HG02840 (cell line): ENCODE results near the gene ERG.

Experiments
- ATAC-seq: cut with Tn5 transposase; IDR thresholded peaks from one replicate; pipeline ENCODE4 v1.9.1; 2021; ENCODE audit warnings: mild to moderate bottlenecking, moderate library complexity, moderate number of reproducible peaks; ENCODE audit not compliant: unreplicated experiment, low FRiP score

ERG gene

DNA sequence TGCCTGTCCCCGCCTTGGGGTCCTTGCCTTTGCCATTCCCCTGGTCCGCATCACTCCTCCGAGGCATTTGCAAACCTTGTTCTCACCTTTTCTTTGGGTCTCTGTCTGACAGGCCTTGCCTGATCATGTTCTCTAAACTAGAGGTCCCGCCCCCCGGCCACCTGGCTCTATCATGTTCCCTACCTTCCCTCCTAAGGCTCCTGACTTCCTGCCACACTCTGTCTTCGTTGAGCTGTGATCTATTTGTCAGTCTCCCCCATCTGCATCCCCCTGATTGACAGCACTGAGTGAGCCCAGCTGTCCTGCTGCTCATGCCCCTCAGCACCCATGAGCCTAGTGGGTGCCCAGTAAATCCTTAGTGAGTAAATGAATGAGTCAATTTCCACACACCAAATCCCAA lies 22.8 kb downstream of the ERG start:
- no peak for ATAC-seq

DNA sequence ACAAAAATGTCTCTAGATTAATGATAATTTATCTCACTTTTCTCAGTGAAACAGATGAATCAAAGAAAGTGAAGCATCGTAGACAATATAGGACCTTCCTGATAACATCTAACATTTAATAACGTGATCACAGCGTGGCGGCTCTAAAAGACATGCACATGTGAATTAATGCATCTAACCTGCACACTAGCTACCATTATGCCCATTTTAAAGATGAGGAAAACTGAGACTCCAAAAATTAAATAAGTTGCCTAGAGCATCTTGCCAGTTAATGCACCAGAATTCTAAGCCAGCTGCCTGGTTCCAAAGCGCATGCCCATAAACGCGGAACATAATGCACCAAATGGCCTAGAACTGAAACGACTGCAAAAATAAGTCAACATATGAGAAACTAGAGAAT lies 23.5 kb downstream of the ERG start:
- ATAC-seq: no peak

DNA sequence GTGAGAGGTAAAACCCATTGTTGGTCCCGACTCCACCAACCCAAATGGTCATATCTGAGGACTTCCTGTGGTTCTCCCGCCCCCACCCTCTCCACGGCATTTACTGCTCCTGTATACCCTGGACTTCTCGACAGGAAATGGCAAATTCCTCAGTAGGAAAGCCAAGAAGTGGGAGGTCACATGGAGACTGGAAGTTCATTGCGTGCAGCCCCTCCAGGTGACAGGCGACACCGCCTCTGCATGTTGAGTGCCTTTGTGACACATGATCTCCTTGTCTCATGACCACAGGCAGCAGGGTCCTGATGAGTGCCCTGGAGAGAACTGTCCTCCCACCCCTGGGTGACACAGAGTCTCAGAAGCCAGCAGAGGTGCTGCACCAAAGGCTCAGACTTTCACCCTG lies 24.2 kb downstream of the ERG start:
- no peak for ATAC-seq

DNA sequence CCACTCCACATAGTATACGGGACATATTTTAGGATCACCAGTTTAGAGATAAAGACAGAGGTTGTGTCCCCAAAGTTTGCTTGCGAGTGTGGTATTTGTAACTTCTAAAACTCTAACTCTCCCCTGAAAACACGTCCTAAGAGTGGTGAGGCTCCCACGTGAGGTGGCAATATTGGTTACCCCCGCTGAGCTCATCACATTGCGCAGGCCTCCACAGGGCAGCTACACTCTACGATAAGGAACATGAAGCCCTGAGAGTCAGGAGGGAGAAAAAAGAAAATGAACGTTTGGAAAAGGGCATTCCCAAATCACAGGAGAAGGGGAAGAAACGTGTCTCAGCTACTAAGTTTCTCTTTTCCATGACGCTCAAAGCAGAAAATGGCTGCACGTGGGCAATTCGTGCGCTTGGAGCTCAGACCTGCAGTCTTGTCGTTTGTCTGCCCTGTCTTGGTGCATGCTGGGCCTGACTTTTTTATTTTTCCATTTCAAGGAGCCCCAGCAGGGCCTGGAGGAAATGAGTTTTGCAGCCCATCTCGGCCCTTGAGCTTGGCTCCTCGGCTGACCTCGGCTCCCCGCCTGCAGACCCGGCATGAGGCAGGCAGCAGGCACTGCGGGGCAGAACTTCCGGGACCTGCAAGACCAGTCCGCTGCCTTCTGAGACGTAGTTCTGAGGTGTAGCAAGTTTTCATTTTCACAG lies 25.7 kb downstream of the ERG start:
- no peak for ATAC-seq

DNA sequence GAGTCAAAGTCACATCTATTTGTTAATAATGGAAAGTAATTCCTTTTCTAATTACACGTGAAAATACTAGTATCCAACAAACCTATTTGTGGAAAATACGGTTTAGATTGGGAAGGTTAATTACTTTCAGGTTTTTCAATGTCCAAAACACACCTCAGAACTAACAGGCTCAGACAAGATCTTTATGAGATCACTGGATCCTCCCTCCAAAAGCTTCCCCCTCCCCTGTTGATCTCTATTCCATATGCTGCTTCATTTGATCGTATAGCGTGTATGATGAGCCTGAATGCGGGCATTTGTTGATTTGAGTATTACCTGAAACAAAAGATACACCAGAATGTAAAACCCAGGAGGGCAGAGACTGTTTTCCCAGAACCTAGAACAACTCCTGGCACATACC lies 26.5 kb downstream of the ERG start:
- ATAC-seq: no peak

DNA sequence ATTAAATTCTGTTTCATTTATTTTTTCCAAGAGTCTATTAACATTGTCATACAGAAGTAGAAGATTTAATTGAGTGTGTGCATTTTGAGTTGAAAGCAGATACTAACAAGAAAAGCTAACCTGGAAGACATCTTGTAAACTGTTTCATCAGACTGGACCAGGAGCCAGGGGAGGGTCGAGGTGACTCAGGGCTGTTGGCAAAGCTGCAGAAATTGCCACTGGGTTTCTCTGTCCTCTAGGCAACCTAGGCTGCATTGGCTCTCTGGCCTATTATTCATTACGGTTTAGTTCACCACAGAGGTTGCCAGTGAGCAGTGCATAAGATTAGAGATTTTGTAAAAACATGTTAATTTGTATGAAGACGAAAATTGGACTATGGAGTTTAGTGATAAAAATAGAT lies 27.5 kb downstream of the ERG start:
- no peak for ATAC-seq

DNA sequence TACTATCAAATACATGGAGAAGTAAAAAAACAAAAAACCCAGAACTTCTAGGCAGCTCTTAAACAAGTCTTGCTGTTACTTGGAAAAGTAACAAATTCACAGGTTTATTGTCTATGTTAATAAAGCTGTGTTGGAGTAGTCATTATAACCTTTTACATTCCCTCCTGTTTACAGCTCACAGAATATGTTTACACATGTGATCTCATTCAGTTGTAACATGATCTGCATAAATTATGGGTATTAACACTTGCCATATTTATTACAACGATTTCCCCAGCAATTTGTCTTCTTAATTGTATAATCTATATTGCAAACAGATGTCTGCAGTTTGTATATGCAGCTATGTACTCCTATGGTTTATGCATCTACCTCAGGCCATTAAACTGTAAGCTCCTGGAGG lies 28.6 kb downstream of the ERG start:
- ATAC-seq: no peak

DNA sequence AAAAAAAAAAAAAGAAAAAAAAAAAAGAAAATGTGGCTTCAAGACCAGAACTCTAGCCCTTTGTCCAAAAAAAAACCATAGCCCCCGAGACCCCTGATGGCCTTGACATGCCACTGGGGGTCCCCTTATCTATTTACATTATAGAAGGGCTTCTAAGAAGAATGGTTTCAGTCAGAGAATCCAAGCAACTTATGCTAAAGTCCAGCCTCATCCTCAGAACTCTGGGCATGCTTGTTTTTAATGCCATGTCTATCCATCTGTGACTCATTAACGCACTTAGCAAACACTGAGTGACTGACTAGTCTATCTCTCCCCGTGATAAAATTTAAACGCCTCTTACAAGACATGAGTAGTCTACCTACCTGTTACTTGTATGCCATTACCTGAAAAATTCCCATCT lies 29.3 kb downstream of the ERG start:
- ATAC-seq: no peak

DNA sequence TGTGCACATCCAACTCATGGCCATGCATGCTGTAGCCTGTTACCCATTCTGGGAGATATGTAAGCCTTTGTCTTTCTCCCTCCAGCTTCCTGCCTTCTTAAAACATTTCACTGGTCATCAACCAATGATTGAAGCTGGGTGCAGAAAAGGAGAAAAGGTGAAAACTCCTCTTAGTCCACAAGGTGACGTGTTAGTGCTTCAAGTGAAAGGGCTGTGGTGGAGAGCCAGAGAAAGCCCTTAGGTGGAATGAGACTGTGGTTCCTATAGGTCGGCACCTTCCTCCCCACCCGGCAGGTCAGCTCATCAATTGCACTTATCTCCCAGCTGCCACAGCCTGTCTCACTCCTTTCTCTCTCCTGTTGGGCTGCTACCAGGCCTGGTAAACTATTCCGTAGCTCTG lies 30.4 kb downstream of the ERG start:
- ATAC-seq: no peak

DNA sequence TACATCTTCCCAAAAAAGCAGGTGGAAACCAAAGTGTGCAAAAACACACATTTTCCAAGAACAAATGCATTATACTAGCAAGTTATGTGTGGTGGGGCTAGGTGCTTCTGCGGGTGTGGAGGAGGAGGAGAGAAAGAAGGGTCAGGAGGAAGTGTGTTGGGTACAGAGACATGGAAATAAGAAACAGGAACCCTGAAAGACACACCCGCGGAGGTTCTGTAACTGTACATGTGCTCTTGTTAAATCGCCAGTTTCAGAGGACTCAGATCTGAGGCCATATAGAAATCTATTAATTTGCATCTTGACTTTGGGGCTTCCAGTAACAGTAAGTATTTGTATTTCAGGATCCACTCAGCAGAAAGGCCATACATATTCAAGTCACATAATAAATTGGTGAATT lies 30.9 kb downstream of the ERG start:
- ATAC-seq: no peak

DNA sequence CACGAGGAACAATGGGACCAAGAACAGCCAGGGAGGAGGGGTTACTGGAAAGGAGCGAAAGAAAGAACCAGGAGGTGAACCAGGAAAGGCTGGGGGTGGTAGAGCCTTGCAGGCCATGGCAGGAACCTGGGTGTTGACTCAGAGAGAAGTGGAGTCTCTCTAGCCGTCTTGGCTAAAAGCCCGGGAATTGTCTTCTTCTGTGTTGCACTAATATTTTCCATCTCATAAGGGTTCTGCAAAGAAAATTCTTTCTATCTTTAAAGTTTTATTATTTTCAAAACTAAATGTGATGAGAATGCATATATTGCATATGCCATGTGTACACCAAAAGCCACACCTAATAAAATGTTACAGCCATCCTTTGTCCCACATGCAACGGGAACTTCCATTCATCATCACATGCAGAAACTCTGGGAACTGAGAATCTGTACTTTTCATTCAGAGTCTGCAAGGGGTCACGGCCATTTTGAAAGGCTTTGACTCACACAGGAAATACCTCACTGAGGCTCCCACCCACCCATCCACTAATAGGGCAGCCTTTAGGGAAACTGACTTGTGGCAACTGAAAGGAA lies 38.0 kb downstream of the ERG start:
- no peak for ATAC-seq

DNA sequence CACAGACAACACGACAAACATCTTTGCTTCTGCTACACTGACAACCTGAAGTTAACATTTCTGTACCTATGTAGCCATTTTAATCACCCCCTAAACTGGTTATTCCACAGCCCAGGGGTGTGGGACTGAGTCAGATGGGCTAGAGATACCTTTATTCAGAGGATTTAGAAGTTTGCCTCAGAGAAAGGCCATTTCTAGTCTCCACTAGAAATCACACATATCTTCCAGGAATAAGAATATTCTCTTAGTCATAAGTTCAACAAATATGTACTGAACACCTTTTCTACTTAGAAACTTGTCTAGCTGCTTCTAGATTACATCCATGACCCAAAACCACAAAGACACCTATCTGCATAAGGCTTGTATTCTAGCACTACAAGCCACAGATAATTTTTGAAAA lies 38.8 kb downstream of the ERG start:
- ATAC-seq: no peak

DNA sequence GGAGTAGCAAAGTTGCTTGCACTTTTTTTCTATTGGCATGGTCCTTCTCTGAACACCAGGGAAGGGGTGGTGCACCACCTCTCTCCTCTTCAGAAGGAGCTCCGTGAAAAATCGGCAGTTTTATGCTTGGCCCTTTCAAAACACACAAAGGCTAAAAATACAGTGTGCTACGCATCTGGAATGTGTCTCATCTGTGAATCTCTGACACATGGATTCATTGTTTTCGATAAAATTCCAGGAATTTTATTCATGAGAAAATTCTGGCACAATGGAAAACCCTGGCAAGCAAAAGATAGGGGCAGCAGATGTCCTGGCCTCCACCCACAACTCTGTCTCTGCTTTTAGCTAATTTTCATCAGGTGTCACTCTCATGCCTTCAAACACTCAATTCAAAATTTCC lies 42.9 kb downstream of the ERG start:
- ATAC-seq: no peak

DNA sequence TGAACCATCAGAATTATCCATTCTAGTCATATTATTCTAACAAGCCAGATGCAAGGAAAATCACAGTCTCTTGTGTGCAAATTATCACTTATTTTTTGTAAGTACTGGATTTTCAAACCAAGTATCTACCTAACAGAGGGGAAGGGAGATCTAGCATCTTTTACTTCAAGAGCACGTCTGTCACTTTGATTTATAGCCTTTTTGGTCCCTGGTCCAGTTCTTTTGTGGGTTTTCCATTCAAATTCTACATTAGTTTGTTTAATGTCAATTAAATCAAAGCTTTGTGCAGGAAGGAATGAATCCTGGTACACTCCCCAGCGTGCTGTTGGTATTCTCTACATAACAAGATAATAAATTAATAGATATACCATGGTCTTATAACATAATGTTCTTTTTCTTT lies 43.6 kb downstream of the ERG start:
- ATAC-seq: no peak

DNA sequence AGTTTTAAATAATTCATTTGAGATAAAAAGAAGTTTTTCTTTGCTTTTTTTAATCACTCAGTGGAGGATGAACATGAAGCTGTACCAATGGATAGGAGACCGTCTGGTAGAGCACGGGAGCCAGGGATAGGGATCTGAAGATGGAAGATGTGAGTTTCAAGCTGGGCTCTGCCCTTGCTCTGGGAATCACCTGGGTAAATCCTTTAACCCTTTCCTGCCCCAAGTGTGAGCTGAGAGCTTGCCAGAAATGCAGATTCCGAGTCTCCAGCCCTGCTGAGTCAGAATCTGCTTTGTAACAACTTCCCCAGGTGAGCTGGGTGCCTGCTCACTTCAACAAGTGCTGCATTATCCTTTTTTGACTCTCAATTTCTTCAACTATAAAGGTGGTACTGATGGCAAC lies 44.1 kb downstream of the ERG start:
- ATAC-seq: no peak

DNA sequence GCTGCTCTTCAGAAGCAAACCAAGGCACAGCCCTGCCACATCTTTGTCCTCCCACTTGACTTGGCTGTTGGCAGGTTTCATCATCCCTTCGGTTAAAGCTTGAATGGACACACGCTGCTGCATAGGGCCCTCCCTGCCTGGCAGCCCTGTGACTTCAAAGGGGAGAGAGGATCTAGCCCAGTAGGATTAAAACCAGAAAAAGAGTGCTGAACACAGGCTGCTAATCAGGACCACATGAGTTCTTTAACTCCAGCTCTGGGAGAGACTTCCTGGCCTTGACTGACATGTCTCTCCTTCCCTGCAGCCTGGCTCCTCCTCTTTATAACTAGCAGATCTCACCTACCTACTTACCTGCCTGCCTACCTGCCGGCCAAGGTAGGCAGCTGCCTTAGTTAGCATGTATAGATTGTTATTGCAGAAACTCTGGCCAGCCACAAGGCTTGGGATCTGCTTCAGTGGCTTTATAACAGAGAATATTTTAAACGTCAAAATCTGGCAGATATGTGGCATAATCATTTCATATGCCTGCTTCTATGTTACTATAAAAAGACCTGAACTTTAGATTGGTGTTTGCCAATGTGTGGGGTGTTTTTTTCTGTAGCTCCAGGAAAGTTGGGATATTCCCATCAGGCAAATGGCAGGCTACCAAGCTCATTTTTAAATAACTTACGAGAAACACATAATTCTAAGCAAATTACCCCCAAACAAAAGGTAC lies 49.4 kb downstream of the ERG start:
- ATAC-seq: no peak

DNA sequence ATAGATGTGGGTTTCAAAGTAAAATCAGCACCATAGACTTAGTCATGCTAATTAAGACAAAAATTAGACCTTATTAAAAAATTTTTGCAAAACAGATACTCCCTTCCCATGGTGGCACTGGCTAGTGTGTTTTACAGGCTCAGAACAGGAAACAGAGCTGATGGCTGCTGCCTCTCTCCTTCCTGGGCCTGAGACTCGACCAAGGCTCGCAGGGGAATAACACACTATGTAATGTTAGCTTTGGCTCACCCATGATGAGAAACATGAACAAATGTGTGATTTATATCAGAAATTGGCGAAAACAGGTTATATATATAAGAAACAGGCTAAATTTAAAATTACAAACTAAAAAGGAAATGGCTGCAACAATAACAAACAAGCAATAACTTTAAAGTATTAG lies 50.7 kb downstream of the ERG start:
- no peak for ATAC-seq

DNA sequence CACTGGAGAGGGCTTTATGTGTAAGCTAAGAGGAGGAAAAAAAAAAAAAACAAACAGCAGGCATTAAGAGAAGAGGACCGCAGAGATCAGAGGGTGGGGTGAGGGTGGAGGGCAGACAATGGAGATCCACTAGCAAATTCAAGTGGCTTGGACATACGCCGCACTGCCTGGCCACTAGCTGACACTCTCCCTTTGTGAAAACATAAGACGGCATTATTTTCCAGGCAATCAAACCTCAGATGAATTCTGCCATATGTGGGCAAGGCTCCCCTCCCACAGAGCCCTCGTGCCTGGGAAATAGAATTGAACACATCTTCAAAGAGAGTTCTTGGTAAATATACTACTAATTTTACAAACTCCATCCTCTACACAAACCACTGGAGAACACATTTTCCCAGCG lies 53.6 kb downstream of the ERG start:
- no peak for ATAC-seq

DNA sequence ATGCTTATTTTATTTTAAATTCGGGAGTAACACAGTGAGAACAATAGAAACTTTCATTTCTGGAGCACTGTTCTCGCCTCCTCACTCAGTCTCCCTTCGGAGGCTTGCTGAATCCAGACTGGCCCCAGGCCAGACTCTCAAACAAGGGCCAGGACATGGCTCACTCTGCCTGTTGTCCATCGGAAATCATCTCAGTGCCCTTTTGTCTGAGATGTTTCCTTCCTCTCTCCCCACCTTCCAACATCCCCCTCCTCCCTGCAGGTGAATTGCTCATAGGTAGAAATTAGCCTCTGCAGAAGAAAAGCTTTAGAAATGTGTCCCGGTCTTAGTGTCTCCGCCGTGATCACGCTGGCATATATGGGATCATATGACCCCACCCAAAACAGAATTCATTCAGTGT lies 55.2 kb downstream of the ERG start:
- no peak for ATAC-seq

DNA sequence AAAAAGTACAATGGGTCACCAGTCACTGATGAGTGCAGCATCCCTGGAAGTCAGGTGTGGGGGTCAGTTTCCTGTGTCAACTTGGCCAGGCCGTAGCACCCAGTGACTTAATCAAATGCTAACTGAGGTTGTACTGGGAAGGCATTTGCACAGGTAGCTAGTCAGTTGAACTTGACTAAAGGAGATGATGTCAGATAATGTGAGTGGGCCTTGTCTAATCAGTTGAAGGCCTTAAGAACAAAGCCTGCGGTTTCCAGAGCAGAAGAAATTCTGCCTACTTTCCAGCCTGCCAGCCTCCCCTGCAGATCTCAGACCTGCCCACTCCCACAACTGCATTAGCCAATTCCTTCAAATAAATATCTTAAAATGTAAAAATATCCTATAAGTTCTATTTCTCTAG lies 57.1 kb downstream of the ERG start:
- no peak for ATAC-seq

DNA sequence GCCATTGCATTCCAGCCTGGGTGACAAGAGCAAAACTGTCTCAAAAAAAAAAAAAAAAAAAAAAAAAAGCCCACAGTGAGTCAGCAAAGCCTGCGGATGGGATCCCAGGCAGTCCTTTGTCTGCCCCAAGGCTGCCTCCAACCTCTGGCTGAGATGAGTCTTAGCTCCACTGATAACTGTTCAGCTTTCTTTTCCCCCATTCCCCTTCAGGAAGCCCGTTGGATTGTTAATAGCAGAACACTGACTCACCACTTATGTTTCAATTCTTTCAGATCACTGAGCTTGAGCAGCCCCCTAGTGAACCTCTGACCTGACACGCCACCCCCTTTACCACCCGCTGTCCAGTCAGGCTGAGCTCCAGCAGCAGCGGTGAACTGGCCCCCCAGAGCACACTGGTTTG lies 57.5 kb downstream of the ERG start:
- ATAC-seq: no peak

DNA sequence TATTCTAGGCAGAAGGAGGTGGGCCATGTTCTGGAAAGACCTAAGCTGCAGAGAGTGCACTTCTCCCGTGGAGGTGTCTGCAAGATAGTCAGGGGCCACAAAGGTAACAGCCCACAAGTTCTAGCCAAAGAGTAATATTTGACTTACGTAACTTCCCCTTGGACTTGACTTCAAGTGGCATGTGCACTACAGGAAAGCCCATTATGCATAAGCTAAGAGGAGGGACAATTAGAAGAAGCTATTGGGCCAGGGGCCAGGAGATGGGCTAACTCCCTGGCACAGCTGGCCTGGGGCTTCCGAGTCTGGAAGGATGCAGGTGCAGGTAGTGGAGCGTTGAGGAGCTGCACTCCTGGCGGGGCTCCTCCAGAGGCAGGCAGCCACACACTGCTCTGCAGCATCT lies 58.3 kb downstream of the ERG start:
- ATAC-seq: no peak
